ENCODE measurements around the gene PAM.

GRCh38 chr5:102863764-102864560, 108.9 kb downstream of the PAM start:
- no peak for TF ChIP-seq GLIS3 (CRISPR knock-in tag; IDR thresholded peaks at IDR 0.05)
- no peak for TF ChIP-seq ESRRG (CRISPR knock-in tag; IDR thresholded peaks at IDR 0.05)

Measured in SK-N-SH treated with all-trans-retinoic acid at 6 μM for 48 hours (cell line).